ENCODE measurements around the gene GTF3C1. TPM values are rescaled to one million over a fixed set of nuclear protein-coding genes. Genes with fewer than 3 reads are reported as not detected.

Gene GTF3C1
- total and polyA plus RNA-seq, 12 donors = 51.0 to 225 (median 84.3) TPM

- intact Hi-C loops (cut with DNase I) = no loop called here
- Histone ChIP-seq H3K9me3 (replicated peaks in 1 of 3) (no peaks in the 10 kb centered on the region), H3K4me1 (replicated peaks in 1 of 2) (no peaks in the 10 kb centered on the region), H3K36me3 (replicated peaks in 1 of 2) (peaks cover 0 to 31% of the 10 kb centered on the region in 2 donors), H3K27me3 (no peaks in the 10 kb centered on the region), H3K4me3 (no peak overlapping the region), H3K27ac (no peak overlapping the region)
- no peak for DNase-seq
- 93 to 97% (median 94%) methylated on average over 7 to 11 of the region's 11 CpGs for WGBS, 4 donors
- TF ChIP-seq POLR2A (IDR thresholded peaks at IDR 0.05) (no peak), CTCF (IDR thresholded peaks at IDR 0.05) (no peak)
These were observed 33.3 kb downstream of the GTF3C1 start for GRCh38 chr16:27516365-27516764.

- no peaks in the 10 kb centered on the region for H3K4me1 ChIP-seq (replicated peaks in 1 of 2)
- no peaks in the 10 kb centered on the region for H3K9me3 ChIP-seq (replicated peaks in 1 of 3)
- H3K4me3 ChIP-seq = no peak overlapping the region
- no peaks in the 10 kb centered on the region for H3K27me3 ChIP-seq
- H3K36me3 ChIP-seq (replicated peaks in 1 of 2) = peaks cover 0 to 36% of the 10 kb centered on the region in 2 donors
- WGBS, 4 donors = 90 to 100% (median 92%) methylated on average over 1 to 9 of the region's 9 CpGs
- intact Hi-C loops (cut with DNase I) = no loop called here
- peak in 3 of 7 donors; percentile 13 to 35 (median 18) for DNase-seq
- no peak overlapping the region for H3K27ac ChIP-seq
- no peak for TF ChIP-seq POLR2A (IDR thresholded peaks at IDR 0.05)
- peak; percentile 14 to 55 (median 38) for TF ChIP-seq CTCF (IDR thresholded peaks at IDR 0.05)
These were observed 33.8 kb downstream of the GTF3C1 start for GRCh38 chr16:27515874-27516353.

DNA sequence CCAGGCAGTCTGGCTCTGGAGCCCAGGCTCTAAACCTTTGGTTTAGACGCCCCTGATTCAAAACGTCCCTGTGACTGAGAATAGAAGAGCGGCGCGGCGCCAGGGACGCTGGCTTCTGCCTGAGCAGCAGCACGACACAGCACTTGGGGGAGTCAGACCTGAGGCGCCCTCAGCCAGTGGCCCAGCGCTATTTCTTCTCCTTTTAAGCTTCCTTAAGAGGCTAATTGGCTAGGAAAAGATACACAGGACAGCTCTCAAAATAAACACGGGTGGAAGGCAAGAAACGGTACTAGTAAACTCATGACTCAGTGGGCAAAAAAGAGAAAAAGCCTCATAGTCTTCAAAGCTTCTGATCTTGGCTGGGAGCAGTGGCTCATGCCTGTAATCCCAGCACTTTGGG is 34.9 kb downstream of the GTF3C1 start:
- no peak for DNase-seq
- Histone ChIP-seq H3K27ac (no peak overlapping the region), H3K4me1 (replicated peaks in 1 of 2) (no peaks in the 10 kb centered on the region), H3K4me3 (no peak overlapping the region), H3K27me3 (no peaks in the 10 kb centered on the region), H3K9me3 (replicated peaks in 1 of 3) (no peaks in the 10 kb centered on the region), H3K36me3 (replicated peaks in 1 of 2) (peaks cover 0 to 47% of the 10 kb centered on the region in 2 donors)
- intact Hi-C loops (cut with DNase I) = no loop called here
- no peak for TF ChIP-seq POLR2A (IDR thresholded peaks at IDR 0.05)
- no peak for TF ChIP-seq CTCF (IDR thresholded peaks at IDR 0.05)
- 88 to 94% (median 93%) methylated on average over 12 of the region's 12 CpGs for WGBS, 4 donors

DNA sequence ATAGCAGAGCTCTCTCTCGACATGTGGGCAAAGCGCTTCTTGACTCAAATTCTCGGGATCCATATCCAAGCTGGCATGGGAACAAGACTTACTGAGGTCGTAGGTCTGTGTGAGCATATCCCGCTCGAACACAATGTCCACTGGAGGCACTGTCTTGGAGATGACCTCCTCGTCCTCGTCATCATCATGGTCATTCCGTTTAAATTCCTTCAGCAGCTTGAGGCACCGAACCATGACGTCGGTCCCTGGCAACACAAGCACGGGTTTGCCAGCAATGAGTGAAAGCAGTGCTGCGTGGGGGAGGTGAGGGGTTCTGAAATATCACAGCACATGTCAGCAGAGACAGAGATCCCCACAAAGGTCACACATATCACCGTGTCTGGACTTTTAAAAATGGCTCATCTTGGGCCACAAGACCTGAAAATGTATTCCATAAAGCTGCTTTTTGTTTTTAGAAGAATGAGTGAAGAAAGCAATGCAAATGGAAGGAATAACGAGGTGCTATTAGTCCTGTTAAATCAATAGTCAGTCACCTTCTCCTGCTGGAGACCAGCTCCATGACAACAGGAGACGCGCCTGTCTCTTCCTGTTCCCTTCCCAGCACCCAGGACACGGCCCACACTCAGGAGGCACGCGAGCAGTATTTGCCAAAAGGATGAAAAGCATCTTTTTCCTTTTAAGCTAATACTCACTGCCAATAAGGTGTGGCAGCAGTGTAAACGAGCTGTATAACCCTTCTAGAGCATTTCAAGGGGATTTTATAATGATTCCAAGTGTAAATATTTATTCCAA is 37.9 kb downstream of the GTF3C1 start:
- Histone ChIP-seq H3K4me1 (replicated peaks in 1 of 2) (no peaks in the 10 kb centered on the region), H3K36me3 (replicated peaks in 1 of 2) (peaks cover 0 to 56% of the 10 kb centered on the region in 2 donors), H3K27me3 (no peaks in the 10 kb centered on the region), H3K4me3 (no peak overlapping the region), H3K27ac (no peak overlapping the region), H3K9me3 (replicated peaks in 1 of 3) (no peaks in the 10 kb centered on the region)
- 82 to 89% (median 85%) methylated on average over 22 of the region's 22 CpGs for WGBS, 4 donors
- DNase-seq = no peak
- intact Hi-C loops (cut with DNase I) = no loop called here
- TF ChIP-seq CTCF (IDR thresholded peaks at IDR 0.05) (no peak), POLR2A (IDR thresholded peaks at IDR 0.05) (no peak)

Data from adrenal gland (tissue), 12 donors.